Measurements from ENCODE around the gene HOXA6. TPM values are rescaled to one million over a fixed set of nuclear protein-coding genes. Genes with fewer than 3 reads are reported as not detected.

The HOXA6 gene
- total and polyA plus RNA-seq, 9 of the 15 experiments (the other 6 are each of a cell fraction or from before 2014, with no cell fraction given) = not detected

DNA sequence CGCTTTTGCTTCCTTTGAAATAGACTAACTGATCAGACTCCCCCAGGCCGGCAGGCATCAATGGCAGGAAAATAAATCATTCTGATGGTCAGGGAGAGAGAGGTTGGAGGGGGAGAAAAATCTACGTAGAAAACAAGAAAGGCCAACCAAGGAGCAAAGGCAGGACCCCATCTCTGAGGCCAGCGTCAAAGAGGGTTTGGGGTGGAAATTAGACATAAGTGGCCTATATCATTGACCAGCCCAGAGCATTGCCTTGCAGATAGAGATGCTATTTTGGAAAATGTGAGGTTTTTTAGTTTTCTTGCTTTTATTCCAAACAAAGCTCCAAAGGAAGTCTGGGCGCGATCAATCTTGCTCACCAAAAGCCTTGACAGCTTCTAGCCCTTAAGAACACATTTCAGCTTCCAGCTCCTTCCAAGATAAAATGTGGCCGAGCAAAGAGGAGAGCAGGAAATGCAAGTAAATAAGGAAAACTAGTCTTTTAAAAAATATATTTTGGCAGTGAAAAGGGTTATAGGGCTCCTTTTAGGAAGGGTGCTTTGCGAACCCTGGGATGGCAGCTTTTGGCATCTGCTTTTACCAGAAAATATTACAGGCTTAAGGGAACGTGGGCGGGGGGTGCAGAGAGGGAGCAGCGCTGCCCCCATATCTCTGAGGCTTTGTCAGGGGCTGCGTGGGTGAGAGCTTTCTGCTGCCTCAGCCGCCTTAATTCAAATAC, 43.1 kb downstream of the HOXA6 start:
- H3K9ac ChIP-seq (ENCODE audit: insufficient read depth in 1 of 2, low read depth in 2 of 2, low read length in 2 of 2) = no peak overlapping the region
- BruUV-seq (replicated peaks) = no TSS peak
- no peaks in the 10 kb centered on the region for H3K9me1 ChIP-seq (ENCODE audit: control insufficient read depth, insufficient read depth, low read length)
- no peak for ATAC-seq
- H3K36me3 ChIP-seq (ENCODE audit: control insufficient read depth, insufficient read depth, low read length) = no peaks in the 10 kb centered on the region
- intact Hi-C loops (cut with micrococcal nuclease) (no loop called here), in situ Hi-C loops (cut with MboI) (no loop called here)
- H3K27ac ChIP-seq (ENCODE audit: extremely low read depth, low read depth, low read length) = no peak overlapping the region
- no peak overlapping the region for H3K4me2 ChIP-seq (ENCODE audit: insufficient read depth, low read length)
- H3K4me3 ChIP-seq = no peak overlapping the region
- peaks cover 0 to 11% of the 10 kb centered on the region in 2 experiments; a peak in 2 of 5 replicates for H3K4me1 ChIP-seq (replicated peaks in 1 of 2; ENCODE audit: control insufficient read depth in 2 of 2, insufficient read depth in 2 of 2, low read length in 2 of 2)
- no peaks in the 10 kb centered on the region for H3K9me3 ChIP-seq (replicated peaks; ENCODE audit: control insufficient read depth, insufficient read depth, low read depth, low read length)
- WGBS (ENCODE audit: insufficient coverage, low coverage, missing lambda C conversion rate) = 11% methylated on average over 13 of the region's 13 CpGs
- H3K79me2 ChIP-seq (ENCODE audit: control insufficient read depth, insufficient read depth, low read length) = no peaks in the 10 kb centered on the region
- peaks cover 71 to 76% of the 10 kb centered on the region in 2 experiments for H3K27me3 ChIP-seq (ENCODE audit: control insufficient read depth in 2 of 2, insufficient read depth in 2 of 2, low read length in 2 of 2)
- CTCF ChIA-PET (ENCODE audit: low intra/inter-chr PET ratio) = no interaction called here
- no peaks in the 10 kb centered on the region for H4K20me1 ChIP-seq (replicated peaks; ENCODE audit: control insufficient read depth, insufficient read depth, low read length)
- no peak for DNase-seq (ENCODE audit: extremely low read depth in 1 of 4, low spot score in 3 of 4)
- no peak for FAIRE-seq
- H2AFZ ChIP-seq (ENCODE audit: low read depth, low read length) = no peak overlapping the region
- no peak for TF ChIP-seq SMARCB1 (IDR thresholded peaks at IDR 0.05; ENCODE audit: insufficient read length, low read depth)
- no peak for TF ChIP-seq ILF3 (IDR thresholded peaks at IDR 0.05; ENCODE audit: borderline replicate concordance)
- no peak for TF ChIP-seq BCOR (IDR thresholded peaks at IDR 0.05)
- no peak for TF ChIP-seq RBM17 (IDR thresholded peaks at IDR 0.05; ENCODE audit: borderline replicate concordance, low read depth, low read length)
- TF ChIP-seq ATF7 (IDR thresholded peaks at IDR 0.05) = no peak
- TF ChIP-seq, protein P1, sequence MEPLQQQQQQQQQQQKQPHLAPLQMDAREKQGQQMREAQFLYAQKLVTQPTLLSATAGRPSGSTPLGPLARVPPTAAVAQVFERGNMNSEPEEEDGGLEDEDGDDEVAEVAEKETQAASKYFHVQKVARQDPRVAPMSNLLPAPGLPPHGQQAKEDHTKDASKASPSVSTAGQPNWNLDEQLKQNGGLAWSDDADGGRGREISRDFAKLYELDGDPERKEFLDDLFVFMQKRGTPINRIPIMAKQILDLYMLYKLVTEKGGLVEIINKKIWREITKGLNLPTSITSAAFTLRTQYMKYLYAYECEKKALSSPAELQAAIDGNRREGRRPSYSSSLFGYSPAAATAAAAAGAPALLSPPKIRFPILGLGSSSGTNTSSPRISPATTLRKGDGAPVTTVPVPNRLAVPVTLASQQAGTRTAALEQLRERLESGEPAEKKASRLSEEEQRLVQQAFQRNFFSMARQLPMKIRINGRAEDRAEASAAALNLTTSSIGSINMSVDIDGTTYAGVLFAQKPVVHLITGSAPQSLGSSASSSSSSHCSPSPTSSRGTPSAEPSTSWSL (CRISPR knock-in tag; IDR thresholded peaks at IDR 0.05; ENCODE audit: borderline replicate concordance) = no peak
- no peak for TF ChIP-seq MYC (IDR thresholded peaks at IDR 0.05; ENCODE audit: low read depth, low read length)
- no peak for TF ChIP-seq MYC (CRISPR knock-in tag; IDR thresholded peaks at IDR 0.05; ENCODE audit: borderline replicate concordance, low read depth)
- TF ChIP-seq STAT5B (CRISPR knock-in tag; IDR thresholded peaks at IDR 0.05) = no peak
- TF ChIP-seq ZBTB17 (CRISPR knock-in tag; IDR thresholded peaks at IDR 0.05) = no peak
- no peak for TF ChIP-seq KLF6 (CRISPR knock-in tag; IDR thresholded peaks at IDR 0.05; ENCODE audit: borderline replicate concordance)
- no peak for TF ChIP-seq ZNF512 (tag; IDR thresholded peaks at IDR 0.05)
- no peak for TF ChIP-seq MAFG (tag; conservative IDR thresholded peaks at IDR 0.05)
- TF ChIP-seq GMEB1 (CRISPR knock-in tag; IDR thresholded peaks at IDR 0.05) = no peak
- no peak for TF ChIP-seq ZFX (CRISPR knock-in tag; IDR thresholded peaks at IDR 0.05)
- TF ChIP-seq SREBF1 (IDR thresholded peaks at IDR 0.05; ENCODE audit: borderline replicate concordance, low read depth, low read length) = no peak
- no peak for TF ChIP-seq ZNF354B (CRISPR knock-in tag; IDR thresholded peaks at IDR 0.05)
- no peak for TF ChIP-seq ZFPM2 (CRISPR knock-in tag; IDR thresholded peaks at IDR 0.05)
- no peak for TF ChIP-seq FIP1L1 (IDR thresholded peaks at IDR 0.05; ENCODE audit: low read depth, low read length, poor library complexity, severe bottlenecking)
- POLR2A ChIA-PET = interaction anchor here (0.9 kb wide), 1 partner anchor 17 kb away, joined by 3 read pairs; no protein-coding TSS in a partner anchor
